HepG2 (cell line): ENCODE data around the gene HIBADH. TPM values are rescaled to one million over a fixed set of nuclear protein-coding genes. Genes with fewer than 3 reads are reported as not detected.

Experiments used
- ATAC-seq: fragments of 200-7000 bp; cut with Tn5 transposase; 3 replicates; pipeline ENCODE4 v1.9.1; 2020; ENCODE audit warnings: mild to moderate bottlenecking, moderate library complexity
- BruUV-seq: library from RNA; stranded (reverse); fragments of 400-500 nt; replicated peaks from 2 replicates; lab custom pipeline; 2021; lab: Mats Ljungman, UMichigan
- CTCF ChIA-PET: fragments of 300-600 bp; formaldehyde crosslinking; extraction: SDS; loops from one replicate; lab custom pipeline; 2021; ENCODE audit warnings: low total read pairs, inconsistent platforms, low intra/inter-chr PET ratio; lab: Yijun Ruan, JAX
- POLR2A ChIA-PET: fragments of 350-600 bp; sonication (Branson Sonifier 250); formaldehyde crosslinking; loops from one replicate; lab custom pipeline; 2020; ENCODE audit warnings: antibody characterized with exemption, inconsistent platforms; lab: Yijun Ruan, JAX
- DNase-seq: peaks from one replicate; pipeline ENCODE4 v3.0.0-alpha.2; 2015; ENCODE audit warnings: low spot score
- FAIRE-seq: peaks from 3 replicates; lab custom pipeline; 2011; peaks lifted over from hg19 to GRCh38; lab: Jason Lieb, UNC
- H2AFZ ChIP-seq: one replicate; pipeline ENCODE4 v1.6.1; 2011; ENCODE audit warnings: low read length, inconsistent platforms
- H3K27ac ChIP-seq: fragments of 300-600 bp; 3 replicates; pipeline ENCODE4 v1.8.0; 2011; ENCODE audit warnings: mixed run types, mild to moderate bottlenecking, mixed read lengths, low read length, inconsistent platforms; ENCODE audit not compliant: insufficient read depth; ENCODE audit errors: extremely low read length
- H3K27me3 ChIP-seq, 2 experiments: fragments of 200-600 bp in 1 of 2; 2 replicates in 1 of 2; 3 replicates in 1 of 2; pipeline versions ENCODE4 v1.6.0 to v1.8.0; 2011; ENCODE audit warnings: low read length in 2 of 2, mild to moderate bottlenecking in 2 of 2, moderate library complexity in 2 of 2, inconsistent platforms in 1 of 2; ENCODE audit not compliant: insufficient read depth in 2 of 2, control insufficient read depth in 1 of 2
- H3K36me3 ChIP-seq, 2 experiments: fragments of 200-600 bp in 1 of 2; replicated peaks in 1 of 2; 2 replicates in 1 of 2; 3 replicates in 1 of 2; pipeline versions ENCODE4 v1.5.1 to v1.8.0; 2011; ENCODE audit warnings: low read length in 2 of 2, inconsistent platforms in 1 of 2; ENCODE audit not compliant: insufficient read depth in 2 of 2, control insufficient read depth in 1 of 2
- H3K4me1 ChIP-seq: 2 replicates; pipeline ENCODE4 v1.5.1; 2012; ENCODE audit warnings: low read length, inconsistent platforms; ENCODE audit not compliant: insufficient read depth
- H3K4me2 ChIP-seq: 2 replicates; pipeline ENCODE4 v1.6.0; 2011; ENCODE audit warnings: low read depth, low read length, inconsistent platforms
- H3K4me3 ChIP-seq, 3 experiments: fragments of 200-600 bp in 1 of 3; sonication (generic), shearing (Covaris generic) in 1 of 3; replicated peaks in 1 of 3; 2 replicates each; pipeline ENCODE4 v1.5.1; 2011 to 2016; ENCODE audit warnings: low read length in 3 of 3, inconsistent platforms in 2 of 3, low read depth in 2 of 3, mild to moderate bottlenecking in 2 of 3, control low read depth in 1 of 3, mixed read lengths in 1 of 3; ENCODE audit not compliant: insufficient read depth in 1 of 3
- H3K79me2 ChIP-seq: one replicate; pipeline ENCODE4 v1.6.1; 2011; ENCODE audit warnings: low read length, inconsistent platforms; ENCODE audit not compliant: insufficient read depth
- H3K9ac ChIP-seq: 2 replicates; pipeline ENCODE4 v1.6.0; 2011; ENCODE audit warnings: mild to moderate bottlenecking, low read depth, low read length, inconsistent platforms; ENCODE audit not compliant: insufficient read depth
- H3K9me3 ChIP-seq: 2 replicates; pipeline ENCODE4 v1.5.1; 2012; ENCODE audit warnings: mild to moderate bottlenecking, low read length
- H4K20me1 ChIP-seq: 2 replicates; pipeline ENCODE4 v1.6.0; 2011; ENCODE audit warnings: inconsistent platforms, mild to moderate bottlenecking, low read length, moderate library complexity; ENCODE audit not compliant: insufficient read depth
- ATAD3A ChIP-seq: sonication (generic); formaldehyde crosslinking; IDR thresholded peaks from 2 replicates; pipeline ENCODE4 v1.4.0; 2020; ENCODE audit warnings: missing genetic modification reagents
- ATF7 ChIP-seq, 2 experiments: fragments of 450-650 bp in 1 of 2; sonication (generic) in 1 of 2; formaldehyde crosslinking in 1 of 2; IDR thresholded peaks; 2 replicates each; pipeline versions ENCODE4 v1.4.0 to v1.6.1; 2016 to 2020; ENCODE audit warnings: antibody characterized with exemption in 1 of 2, mild to moderate bottlenecking in 1 of 2, missing genetic modification reagents in 1 of 2
- ATM ChIP-seq: fragments of 450-650 bp; IDR thresholded peaks from 2 replicates; pipeline ENCODE4 v1.7.1; 2017; ENCODE audit warnings: mild to moderate bottlenecking, borderline replicate concordance
- CENPBD1 ChIP-seq: sonication (generic); formaldehyde crosslinking; IDR thresholded peaks from 2 replicates; pipeline ENCODE4 v1.8.0; 2022; ENCODE audit warnings: missing genetic modification reagents, low read depth, mild to moderate bottlenecking, borderline replicate concordance
- KLF16 ChIP-seq, 2 experiments: sonication (generic) in 1 of 2; formaldehyde crosslinking in 1 of 2; IDR thresholded peaks; 2 replicates each; pipeline versions ENCODE4 v1.6.1 to v1.8.0; 2016 to 2023; ENCODE audit warnings: missing genetic modification reagents in 2 of 2, missing compliant biosample characterization in 1 of 2
- MAFK ChIP-seq, 2 experiments: IDR thresholded peaks in 1 of 2; conservative IDR thresholded peaks in 1 of 2; 2 replicates each; pipeline ENCODE4 v1.6.1; 2011; ENCODE audit warnings: improper control_type of control experiment in 2 of 2, low read length in 2 of 2
- MEIS1 ChIP-seq: sonication (generic); formaldehyde crosslinking; IDR thresholded peaks from 2 replicates; pipeline ENCODE4 v1.9.0; 2021; ENCODE audit warnings: mild to moderate bottlenecking, missing genetic modification reagents, moderate library complexity, borderline replicate concordance
- NCOR1 ChIP-seq: fragments of 200-600 bp; sonication (generic); IDR thresholded peaks from 2 replicates; pipeline ENCODE4 v1.7.0; 2017; ENCODE audit warnings: antibody characterized with exemption, low read length, borderline replicate concordance
- ONECUT2 ChIP-seq: sonication (generic); formaldehyde crosslinking; IDR thresholded peaks from 2 replicates; pipeline ENCODE4 v1.4.0; 2020; ENCODE audit warnings: missing genetic modification reagents
- PAF1 ChIP-seq: IDR thresholded peaks from 2 replicates; pipeline ENCODE4 v1.6.1; 2016; ENCODE audit warnings: missing genetic modification reagents, missing compliant biosample characterization
- RELA ChIP-seq: sonication (generic); formaldehyde crosslinking; IDR thresholded peaks from 2 replicates; pipeline ENCODE4 v1.4.0; 2020; ENCODE audit warnings: missing genetic modification reagents
- SMC3 ChIP-seq: IDR thresholded peaks from 2 replicates; pipeline ENCODE4 v1.6.1; 2011; ENCODE audit warnings: low read length, improper control_type of control experiment
- ZNF282 ChIP-seq: fragments of 450-650 bp; IDR thresholded peaks from 2 replicates; pipeline ENCODE4 v1.6.1; 2018; ENCODE audit not compliant: partially characterized antibody
- ZNF510 ChIP-seq: sonication (generic); formaldehyde crosslinking; IDR thresholded peaks from 2 replicates; pipeline ENCODE4 v1.4.0; 2020; ENCODE audit warnings: low read depth, mild to moderate bottlenecking, missing genetic modification reagents
- ZNF567 ChIP-seq: sonication (generic); formaldehyde crosslinking; IDR thresholded peaks from 2 replicates; pipeline ENCODE4 v1.8.1; 2023; ENCODE audit warnings: mild to moderate bottlenecking, missing genetic modification reagents, borderline replicate concordance
- WGBS: methylation state at CpG from one replicate; pipeline ENCODE4 v1.1.6; 2017; ENCODE audit warnings: low lambda C conversion rate; 5-methylcytosine and 5-hydroxymethylcytosine counted together
- in situ Hi-C: cut with HindIII; loops from 2 replicates; pipeline ENCODE4 v1.10.0; 2017; ENCODE audit warnings: low pct_unique_long_range_greater_than_20kb; ENCODE audit not compliant: extremely low pct_ligation_motif_present
- intact Hi-C: fragments of 100-400 bp; cut with micrococcal nuclease; formaldehyde crosslinking; loops from one replicate; pipeline ENCODE4 v1.10.0; 2022; ENCODE audit not compliant: unreplicated experiment
- polyA plus RNA-seq, 8 experiments: library from polyadenylated mRNA; depleted of rRNA in 3 of 8; stranded (reverse) in 7 of 8; unstranded in 1 of 8; fragments of >200 nt; fragmentation: Illumina TruSeq in 4 of 8; extraction: Trizol in 4 of 8; gene quantifications; 2 replicates each; pipeline versions ENCODE4 v1.2.1 to v1.2.3, GENCODE V29; 2011 to 2016; ENCODE audit warnings: low read depth in 4 of 8, missing spikeins in 1 of 8, mixed read lengths in 1 of 8; ENCODE audit not compliant: insufficient read depth in 1 of 8
- total RNA-seq, 5 experiments: library from RNA; depleted of rRNA; stranded (reverse); fragments of >200 nt; fragmentation: Illumina TruSeq; extraction: Trizol; gene quantifications; 2 replicates each; pipeline ENCODE4 v1.2.3, GENCODE V29; 2016; ENCODE audit warnings: low read depth in 1 of 5

HIBADH gene
- total and polyA plus RNA-seq, 2 of the 13 experiments (the other 11 are each of a cell fraction or from before 2014, with no cell fraction given): 49.9 to 59.5 TPM

GRCh38 chr7:27526611-27527347, 135.9 kb downstream of the HIBADH start:
- H3K4me2 ChIP-seq: no peak overlapping the region
- H3K27me3 ChIP-seq: no peaks in the 10 kb centered on the region
- no peaks in the 10 kb centered on the region for H3K9me3 ChIP-seq
- no peak for TF ChIP-seq MEIS1 (CRISPR knock-in tag)
- TF ChIP-seq KLF16 (CRISPR knock-in tag; IDR thresholded peaks at IDR 0.05): no peak
- TF ChIP-seq ZNF282: no peak
- TF ChIP-seq ONECUT2 (CRISPR knock-in tag): no peak
- no peak for TF ChIP-seq ATF7 (IDR thresholded peaks at IDR 0.05)
- TF ChIP-seq ATF7 (CRISPR knock-in tag; IDR thresholded peaks at IDR 0.05): no peak
- no peak for TF ChIP-seq MAFK (conservative IDR thresholded peaks at IDR 0.05 in 1 of 2, IDR thresholded peaks at IDR 0.05 in 1 of 2; ENCODE audit: low read length in 2 of 2)
- no peak for TF ChIP-seq ZNF510
- no peak for TF ChIP-seq RELA
- TF ChIP-seq ZNF567 (CRISPR knock-in tag): no peak
- no peak for TF ChIP-seq SMC3
- no peak for TF ChIP-seq ATAD3A
- no peak for TF ChIP-seq PAF1
- no peak for TF ChIP-seq CENPBD1 (CRISPR knock-in tag)
- TF ChIP-seq ATM: no peak
- TF ChIP-seq NCOR1: no peak
- no peak for DNase-seq
- H2AFZ ChIP-seq: no peak overlapping the region
- no peak overlapping the region for H3K9ac ChIP-seq
- intact Hi-C loops (no loop called here), in situ Hi-C loops (no loop called here)
- H3K4me1 ChIP-seq: no peaks in the 10 kb centered on the region
- WGBS: 100% methylated on average over 1 of the region's 1 CpG
- H3K4me3 ChIP-seq: no peak overlapping the region
- POLR2A ChIA-PET: no interaction called here
- no TSS peak for BruUV-seq
- ATAC-seq: no peak
- FAIRE-seq: no peak
- no peaks in the 10 kb centered on the region for H3K79me2 ChIP-seq
- no peak overlapping the region for H3K27ac ChIP-seq
- H4K20me1 ChIP-seq: no peaks in the 10 kb centered on the region
- peaks cover 9 to 44% of the 10 kb centered on the region in 2 experiments for H3K36me3 ChIP-seq
- CTCF ChIA-PET: no interaction called here
